ENCODE measurements around the gene ORC5. TPM values are rescaled to one million over a fixed set of nuclear protein-coding genes. Genes with fewer than 3 reads are reported as not detected.

Gene ORC5
- total and polyA plus RNA-seq, 4 donors, result 6.5 to 53.6 (median 13.9) TPM

DNA sequence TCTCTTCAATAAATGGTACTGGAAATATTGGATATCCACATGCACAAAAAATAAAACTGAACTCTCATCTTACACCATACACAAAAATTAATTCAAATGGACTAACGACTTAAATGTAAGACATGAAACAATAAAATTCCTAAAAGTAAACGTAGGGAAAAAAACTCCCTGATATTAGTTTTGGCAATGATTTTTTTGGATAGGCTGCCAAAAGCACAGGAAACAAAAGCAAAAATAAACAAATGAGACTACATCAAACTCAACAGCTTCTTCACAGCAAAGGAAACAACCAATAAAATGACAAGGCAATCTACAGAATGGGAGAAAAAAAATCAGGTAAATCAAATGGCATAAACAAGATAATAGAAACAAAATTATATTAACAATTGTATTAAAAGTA is 65.7 kb downstream of the ORC5 start:
- Histone ChIP-seq H3K9ac (ENCODE audit: insufficient read depth in 1 of 2, low read length in 2 of 2) (no peak overlapping the region), H3K27ac (ENCODE audit: low read depth in 1 of 2, low read length in 1 of 2) (no peak overlapping the region), H3K9me3 (ENCODE audit: control insufficient read depth in 4 of 4, insufficient read depth in 3 of 4, low read length in 3 of 4) (no peaks in the 10 kb centered on the region), H3K4me1 (ENCODE audit: control insufficient read depth in 5 of 5, insufficient read depth in 5 of 5, low read length in 5 of 5) (no peaks in the 10 kb centered on the region), H3K36me3 (ENCODE audit: control insufficient read depth in 4 of 4, insufficient read depth in 4 of 4, low read length in 4 of 4) (peaks cover 0 to 4% (median 0%) of the 10 kb centered on the region in 4 donors), H3K4me3 (no peak overlapping the region), H3K27me3 (ENCODE audit: control insufficient read depth in 3 of 3, insufficient read depth in 3 of 3, low read length in 2 of 3) (no peaks in the 10 kb centered on the region)
- DNase-seq (peak in 2 of 3 donors; percentile 10 to 12), ATAC-seq (ENCODE audit: insufficient read depth, low FRiP score) (no peak)
- WGBS, 2 donors, result 57 to 85% methylated on average over 2 of the region's 2 CpGs
- TF ChIP-seq, protein P1, sequence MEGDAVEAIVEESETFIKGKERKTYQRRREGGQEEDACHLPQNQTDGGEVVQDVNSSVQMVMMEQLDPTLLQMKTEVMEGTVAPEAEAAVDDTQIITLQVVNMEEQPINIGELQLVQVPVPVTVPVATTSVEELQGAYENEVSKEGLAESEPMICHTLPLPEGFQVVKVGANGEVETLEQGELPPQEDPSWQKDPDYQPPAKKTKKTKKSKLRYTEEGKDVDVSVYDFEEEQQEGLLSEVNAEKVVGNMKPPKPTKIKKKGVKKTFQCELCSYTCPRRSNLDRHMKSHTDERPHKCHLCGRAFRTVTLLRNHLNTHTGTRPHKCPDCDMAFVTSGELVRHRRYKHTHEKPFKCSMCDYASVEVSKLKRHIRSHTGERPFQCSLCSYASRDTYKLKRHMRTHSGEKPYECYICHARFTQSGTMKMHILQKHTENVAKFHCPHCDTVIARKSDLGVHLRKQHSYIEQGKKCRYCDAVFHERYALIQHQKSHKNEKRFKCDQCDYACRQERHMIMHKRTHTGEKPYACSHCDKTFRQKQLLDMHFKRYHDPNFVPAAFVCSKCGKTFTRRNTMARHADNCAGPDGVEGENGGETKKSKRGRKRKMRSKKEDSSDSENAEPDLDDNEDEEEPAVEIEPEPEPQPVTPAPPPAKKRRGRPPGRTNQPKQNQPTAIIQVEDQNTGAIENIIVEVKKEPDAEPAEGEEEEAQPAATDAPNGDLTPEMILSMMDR (IDR thresholded peaks at IDR 0.05; ENCODE audit: control extremely low read depth, extremely low read depth), result no peak

DNA sequence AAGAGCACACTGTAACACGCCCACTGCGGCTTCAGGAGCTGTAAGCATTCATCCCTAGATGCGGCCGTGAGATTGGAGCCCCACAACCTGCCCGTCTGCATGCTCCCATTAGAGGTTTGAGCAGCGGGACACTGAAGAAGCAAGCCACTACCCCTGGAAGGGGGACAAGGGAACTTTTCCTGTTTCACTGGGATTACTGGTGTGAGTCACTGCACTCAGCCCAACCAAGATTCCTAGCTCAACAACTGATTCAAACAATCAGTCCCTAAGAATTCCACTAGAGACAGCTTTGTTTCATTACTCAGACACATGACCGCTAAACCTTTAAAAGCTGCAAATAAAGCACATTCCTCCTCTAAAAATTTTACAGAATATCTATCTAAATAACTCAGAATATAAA is 69.8 kb downstream of the ORC5 start:
- 96 to 98% methylated on average over 7 of the region's 7 CpGs for WGBS, 2 donors
- ATAC-seq (ENCODE audit: insufficient read depth, low FRiP score), result no peak

DNA sequence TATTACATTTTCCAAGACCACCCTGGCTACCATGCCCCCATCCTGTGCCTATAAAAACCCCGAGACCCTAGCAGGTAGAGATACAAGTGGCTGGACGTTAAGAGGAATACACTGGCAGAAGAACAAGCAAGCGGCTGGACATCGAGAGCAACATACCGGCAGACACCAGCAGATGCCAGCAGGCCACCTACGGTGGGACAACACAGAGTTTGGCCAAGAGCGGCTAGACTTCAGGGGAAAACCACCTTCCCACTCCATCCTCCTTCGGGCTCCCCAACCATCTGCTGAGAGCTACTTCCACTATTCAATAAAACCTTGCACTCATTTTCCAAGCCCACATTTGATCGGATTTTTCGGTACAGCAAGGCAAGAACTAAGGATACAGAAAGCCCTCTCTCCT is 70.3 kb downstream of the ORC5 start:
- Histone ChIP-seq H3K27ac (ENCODE audit: low read depth in 1 of 2, low read length in 1 of 2) (no peak overlapping the region), H3K9ac (ENCODE audit: insufficient read depth in 1 of 2, low read length in 2 of 2) (no peak overlapping the region), H3K4me1 (ENCODE audit: control insufficient read depth in 5 of 5, insufficient read depth in 5 of 5, low read length in 5 of 5) (peaks cover 0 to 7% (median 0%) of the 10 kb centered on the region in 5 donors), H3K9me3 (ENCODE audit: control insufficient read depth in 4 of 4, insufficient read depth in 3 of 4, low read length in 3 of 4) (no peaks in the 10 kb centered on the region), H3K27me3 (ENCODE audit: control insufficient read depth in 3 of 3, insufficient read depth in 3 of 3, low read length in 2 of 3) (no peaks in the 10 kb centered on the region), H3K36me3 (ENCODE audit: control insufficient read depth in 4 of 4, insufficient read depth in 4 of 4, low read length in 4 of 4) (peaks cover 0 to 16% (median 6%) of the 10 kb centered on the region in 4 donors), H3K4me3 (no peak overlapping the region)
- TF ChIP-seq, protein P1 (IDR thresholded peaks at IDR 0.05; ENCODE audit: control extremely low read depth, extremely low read depth), result no peak
- WGBS, 2 donors, result 97% methylated on average over 10 of the region's 10 CpGs
- no peak for ATAC-seq (ENCODE audit: insufficient read depth, low FRiP score)
- DNase-seq, result no peak

More for the DNA sequence above, 69.8 kb downstream of the ORC5 start:
- DNase-seq, result no peak
- Histone ChIP-seq H3K9me3 (ENCODE audit: control insufficient read depth in 4 of 4, insufficient read depth in 3 of 4, low read length in 3 of 4) (no peaks in the 10 kb centered on the region), H3K27ac (ENCODE audit: low read depth in 1 of 2, low read length in 1 of 2) (no peak overlapping the region), H3K36me3 (ENCODE audit: control insufficient read depth in 4 of 4, insufficient read depth in 4 of 4, low read length in 4 of 4) (peaks cover 0 to 14% (median 5%) of the 10 kb centered on the region in 4 donors), H3K9ac (ENCODE audit: insufficient read depth in 1 of 2, low read length in 2 of 2) (no peak overlapping the region), H3K27me3 (ENCODE audit: control insufficient read depth in 3 of 3, insufficient read depth in 3 of 3, low read length in 2 of 3) (no peaks in the 10 kb centered on the region), H3K4me3 (no peak overlapping the region), H3K4me1 (ENCODE audit: control insufficient read depth in 5 of 5, insufficient read depth in 5 of 5, low read length in 5 of 5) (peaks cover 0 to 7% (median 0%) of the 10 kb centered on the region in 5 donors)
- TF ChIP-seq, protein P1 (IDR thresholded peaks at IDR 0.05; ENCODE audit: control extremely low read depth, extremely low read depth), result no peak

DNA sequence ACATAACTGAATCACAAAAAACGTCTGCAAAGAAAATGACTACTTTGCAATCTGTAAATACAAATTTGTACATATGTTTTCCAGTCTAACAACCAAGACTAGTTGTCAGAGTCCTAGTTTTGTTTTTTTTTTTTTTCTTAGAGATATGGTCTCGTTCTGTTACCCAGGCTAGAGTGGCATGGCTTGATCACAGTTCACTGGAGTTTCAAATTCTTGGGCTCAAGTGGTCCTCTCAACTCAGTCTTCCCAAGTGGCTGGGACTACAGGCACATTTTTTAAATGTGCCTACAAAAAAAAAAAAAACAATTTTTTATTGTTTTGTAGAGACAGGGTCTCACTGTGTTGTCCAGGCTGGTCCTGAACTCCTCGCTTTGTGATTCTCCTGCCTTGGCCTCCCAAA is 70.8 kb downstream of the ORC5 start:
- 86 to 89% methylated on average over 3 of the region's 3 CpGs for WGBS, 2 donors
- Histone ChIP-seq H3K4me3 (no peak overlapping the region), H3K27ac (ENCODE audit: low read depth in 1 of 2, low read length in 1 of 2) (no peak overlapping the region), H3K4me1 (ENCODE audit: control insufficient read depth in 5 of 5, insufficient read depth in 5 of 5, low read length in 5 of 5) (peaks cover 0 to 7% (median 0%) of the 10 kb centered on the region in 5 donors), H3K36me3 (ENCODE audit: control insufficient read depth in 4 of 4, insufficient read depth in 4 of 4, low read length in 4 of 4) (peaks cover 0 to 19% (median 6%) of the 10 kb centered on the region in 4 donors), H3K9ac (ENCODE audit: insufficient read depth in 1 of 2, low read length in 2 of 2) (no peak overlapping the region), H3K27me3 (ENCODE audit: control insufficient read depth in 3 of 3, insufficient read depth in 3 of 3, low read length in 2 of 3) (no peaks in the 10 kb centered on the region), H3K9me3 (ENCODE audit: control insufficient read depth in 4 of 4, insufficient read depth in 3 of 4, low read length in 3 of 4) (no peaks in the 10 kb centered on the region)
- no peak for ATAC-seq (ENCODE audit: insufficient read depth, low FRiP score)
- TF ChIP-seq, protein P1 (IDR thresholded peaks at IDR 0.05; ENCODE audit: control extremely low read depth, extremely low read depth), result no peak
- DNase-seq, result no peak

Measured in lung (tissue), 12 donors.